GM19099 (cell line): ENCODE results near the gene SRSF3.

Experiments
- POLR2A ChIP-seq: IDR thresholded peaks from 3 replicates; pipeline ENCODE4 v1.6.1; 2011; ENCODE audit warnings: low read depth; ENCODE audit not compliant: insufficient read length; ENCODE audit errors: extremely low read depth

Gene SRSF3

GRCh38 chr6:36566418-36566905, 27.7 kb upstream of the SRSF3 start:
- no peak for TF ChIP-seq POLR2A

- TF ChIP-seq POLR2A: no peak
Observed at GRCh38 chr6:36570264-36570663, 23.9 kb upstream of the SRSF3 start.

GRCh38 chr6:36571122-36572043, 22.8 kb upstream of the SRSF3 start:
- TF ChIP-seq POLR2A: no peak

- no peak for TF ChIP-seq POLR2A
Observed at GRCh38 chr6:36574679-36575078, 19.5 kb upstream of the SRSF3 start.

- TF ChIP-seq POLR2A: no peak
Observed at GRCh38 chr6:36576578-36576977, 17.6 kb upstream of the SRSF3 start.

GRCh38 chr6:36577301-36577700, 16.9 kb upstream of the SRSF3 start:
- no peak for TF ChIP-seq POLR2A

GRCh38 chr6:36578030-36578429, 16.1 kb upstream of the SRSF3 start:
- TF ChIP-seq POLR2A: no peak

GRCh38 chr6:36578431-36578830, 15.7 kb upstream of the SRSF3 start:
- TF ChIP-seq POLR2A: no peak

GRCh38 chr6:36580184-36580526, 14.0 kb upstream of the SRSF3 start:
- TF ChIP-seq POLR2A: no peak

- TF ChIP-seq POLR2A: no peak
Observed at GRCh38 chr6:36581716-36582115, 12.4 kb upstream of the SRSF3 start.

- no peak for TF ChIP-seq POLR2A
Observed at GRCh38 chr6:36586606-36587005, 7.6 kb upstream of the SRSF3 start.

- TF ChIP-seq POLR2A: no peak
Observed at GRCh38 chr6:36590237-36590636, 3.9 kb upstream of the SRSF3 start.

- peak; percentile 34 for TF ChIP-seq POLR2A
Observed at GRCh38 chr6:36592221-36592655, 1.9 kb upstream of the SRSF3 start.

- no peak for TF ChIP-seq POLR2A
Observed at GRCh38 chr6:36593569-36594028, 563 bp upstream of the SRSF3 start.

- no peak for TF ChIP-seq POLR2A
Observed at GRCh38 chr6:36594816-36595643, 868 bp downstream of the SRSF3 start.
